GM19035 (cell line): ENCODE measurements around the gene CHCHD3.

ENCODE experiments used
- ATAC-seq: cut with Tn5 transposase; IDR thresholded peaks from one replicate; pipeline ENCODE4 v1.9.1; 2021; ENCODE audit not compliant: unreplicated experiment

Gene CHCHD3

DNA sequence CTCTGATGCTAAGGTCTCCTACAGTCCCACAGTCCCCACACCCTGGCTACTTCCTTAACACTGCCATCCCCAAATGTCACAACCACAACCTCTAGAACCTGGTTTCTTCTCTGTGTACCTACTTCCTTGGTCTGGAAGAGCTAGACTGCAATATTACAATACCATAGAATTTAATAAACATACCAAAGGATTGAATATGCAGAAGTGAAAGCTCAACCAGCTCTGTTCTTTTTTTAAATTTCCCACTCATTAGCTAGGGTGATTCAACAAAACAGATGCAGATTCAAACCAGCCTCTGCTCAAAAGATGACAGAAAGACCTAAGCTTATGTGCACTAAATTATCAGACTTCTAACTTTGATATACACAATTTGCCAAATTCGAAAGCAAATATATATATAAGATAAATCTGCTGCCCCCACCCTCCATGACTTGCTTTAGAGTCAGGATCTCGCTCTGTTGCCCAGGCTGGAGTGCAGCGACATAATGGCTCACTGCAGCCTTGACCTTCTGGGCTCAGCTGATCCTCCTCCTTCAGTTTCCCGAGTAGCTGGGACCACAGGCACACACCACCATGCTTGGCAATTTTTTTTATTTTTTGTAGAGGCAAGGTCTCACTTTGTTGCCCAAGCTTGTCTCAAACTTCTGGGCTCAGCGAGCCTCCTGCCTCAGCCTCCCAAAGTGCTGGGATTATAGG is 212.6 kb downstream of the CHCHD3 start:
- ATAC-seq = no peak

DNA sequence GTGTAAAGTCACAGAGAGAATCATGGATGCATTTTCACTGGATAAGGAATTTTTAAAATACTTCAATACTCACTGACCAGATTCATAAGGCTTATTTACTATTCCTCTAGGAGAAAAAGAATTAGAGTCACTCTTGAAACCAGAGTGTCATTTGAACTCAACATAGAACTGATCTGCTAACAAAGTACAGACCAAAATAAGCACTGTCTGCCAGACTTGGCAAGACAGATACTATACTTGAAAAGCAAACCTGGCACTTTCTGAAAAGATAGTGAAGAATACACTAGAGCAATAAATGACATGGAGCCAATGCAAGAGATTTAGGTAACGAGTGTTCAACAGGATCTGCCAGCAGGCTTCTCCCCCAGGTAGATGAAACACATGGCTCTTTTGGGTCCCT is 215.3 kb downstream of the CHCHD3 start:
- no peak for ATAC-seq

DNA sequence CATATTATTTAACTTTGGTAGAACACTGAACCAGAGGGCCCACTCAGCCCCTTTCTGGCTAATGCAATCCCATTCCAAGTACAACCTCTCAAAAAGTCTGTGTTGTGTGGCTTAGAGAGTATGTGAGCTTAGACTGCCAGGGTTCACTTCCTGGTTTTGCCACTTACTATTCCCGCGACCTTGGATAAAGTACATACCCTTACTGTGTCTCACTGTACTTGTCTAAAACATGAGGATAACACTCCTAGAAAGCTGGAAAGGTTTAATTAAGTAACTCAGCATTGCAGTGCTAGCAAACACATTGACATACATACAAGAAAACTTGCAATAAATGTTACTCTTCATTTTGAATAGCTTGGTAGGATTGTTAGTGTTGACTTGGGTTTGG is 215.8 kb downstream of the CHCHD3 start:
- no peak for ATAC-seq

DNA sequence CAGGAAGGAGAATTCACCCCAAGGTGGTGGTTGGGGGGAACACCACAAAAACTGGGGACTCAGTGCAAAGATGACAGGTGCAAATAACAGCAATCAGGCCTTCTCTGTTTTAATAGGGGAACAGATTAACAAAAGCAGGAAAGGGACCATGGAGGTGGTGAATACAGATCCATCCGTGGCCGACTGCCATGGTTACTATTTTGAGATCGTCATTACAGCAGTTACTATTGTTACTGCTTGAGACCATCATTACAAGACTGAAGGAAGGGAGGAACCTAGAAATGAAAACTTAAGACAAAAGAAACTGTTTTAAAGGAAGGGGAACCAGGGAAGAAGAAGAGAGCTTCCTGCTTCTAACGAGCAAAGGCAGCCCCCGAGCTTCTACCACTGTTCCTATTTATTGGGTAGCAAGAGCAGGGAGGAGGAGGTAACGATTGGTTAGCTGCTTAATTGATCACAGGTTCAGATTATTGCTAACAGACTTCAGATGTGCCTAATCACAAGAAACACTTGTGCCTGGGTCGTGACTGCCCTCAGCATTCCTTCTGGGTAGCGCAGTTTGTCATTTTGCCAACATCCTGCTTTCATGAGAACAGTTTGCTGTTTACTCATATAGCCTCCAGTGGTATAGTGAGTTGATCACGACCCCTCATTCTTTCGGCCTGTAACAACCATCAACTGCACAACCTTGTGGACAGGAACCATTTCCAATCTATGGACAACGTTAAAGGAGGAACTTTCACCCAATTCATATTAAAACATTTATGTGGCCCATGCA is 216.3 kb downstream of the CHCHD3 start:
- ATAC-seq = no peak

DNA sequence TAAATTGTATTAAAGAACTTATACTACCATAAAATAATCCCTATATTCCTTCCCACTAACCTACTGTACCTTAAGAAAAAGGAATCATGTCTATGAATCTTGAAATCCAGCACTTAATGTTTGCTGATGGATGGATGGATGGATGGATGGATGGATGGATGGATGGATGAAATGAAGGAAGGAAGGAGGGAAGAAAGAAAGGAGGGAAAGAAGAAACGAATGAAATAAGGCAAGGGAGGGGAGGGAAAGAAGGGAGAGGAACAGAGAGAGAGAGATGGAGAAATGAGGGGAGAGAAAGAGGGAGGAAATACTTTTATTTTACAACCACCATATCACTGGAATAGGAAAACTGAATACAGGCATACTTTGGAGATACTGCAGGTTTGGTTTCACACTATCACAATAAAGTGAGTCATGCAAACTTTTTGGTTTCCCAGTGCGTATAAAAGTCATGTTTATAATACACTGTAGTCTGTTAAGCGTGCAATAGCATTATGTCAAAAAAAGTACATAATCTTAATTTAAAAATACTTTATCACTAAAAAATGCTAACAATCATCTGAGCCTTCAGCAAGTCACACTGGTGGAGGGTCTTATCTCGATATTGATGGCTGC is 219.8 kb downstream of the CHCHD3 start:
- ATAC-seq = no peak

DNA sequence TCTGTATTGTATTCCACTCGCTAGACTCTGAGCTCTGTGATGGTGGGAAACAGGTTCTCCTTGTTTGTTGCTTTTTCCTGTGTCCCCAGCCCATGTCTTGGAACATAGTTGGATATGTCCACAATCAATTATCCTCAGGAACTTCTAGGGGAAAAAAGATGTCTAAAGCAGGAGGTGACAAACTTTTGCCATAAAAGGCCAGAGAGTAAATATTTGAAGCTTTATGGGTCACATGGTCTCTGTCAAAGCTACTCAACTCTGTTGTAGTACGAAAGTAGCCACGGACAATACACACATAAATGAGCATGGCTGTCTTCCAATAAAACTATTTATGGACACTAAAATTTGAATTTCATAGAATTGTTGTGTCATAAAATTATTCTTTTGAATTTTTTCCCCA is 220.5 kb downstream of the CHCHD3 start:
- no peak for ATAC-seq

DNA sequence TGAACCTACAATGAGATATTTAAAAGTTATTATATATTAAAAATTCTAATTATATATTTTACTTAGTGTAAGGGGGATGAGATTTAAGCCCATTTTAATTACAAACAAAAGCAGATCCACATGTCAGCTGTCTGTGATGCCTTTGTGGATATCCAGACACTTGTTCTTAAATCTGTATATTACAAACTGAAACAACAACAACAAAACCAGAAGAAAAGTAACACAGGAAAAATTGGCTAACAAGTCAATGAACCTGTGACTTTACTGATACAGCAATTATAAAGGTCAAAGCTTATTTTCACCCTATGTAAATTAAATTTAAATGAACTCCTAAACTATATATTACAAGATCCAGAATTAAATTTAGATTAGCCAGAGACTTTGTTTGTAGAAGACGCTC is 222.7 kb downstream of the CHCHD3 start:
- ATAC-seq = no peak

DNA sequence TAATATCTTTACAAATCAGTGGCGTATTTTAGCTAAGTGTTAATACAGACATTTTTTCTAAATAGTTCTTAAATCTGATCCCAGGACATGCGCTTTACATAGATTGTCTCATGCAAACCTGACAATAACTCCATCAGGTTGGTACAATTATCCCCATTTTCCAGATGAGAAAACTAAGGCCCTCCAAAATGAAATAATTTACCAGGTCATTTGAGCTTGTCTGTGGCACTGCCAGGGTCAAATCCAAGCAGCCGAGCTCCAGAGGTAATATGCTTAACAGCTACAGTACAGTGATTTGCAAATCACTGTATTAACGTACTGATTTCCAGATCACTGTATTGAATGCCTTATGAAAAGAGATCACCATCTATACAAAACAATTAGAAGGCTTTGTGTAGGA is 223.1 kb downstream of the CHCHD3 start:
- ATAC-seq = no peak

DNA sequence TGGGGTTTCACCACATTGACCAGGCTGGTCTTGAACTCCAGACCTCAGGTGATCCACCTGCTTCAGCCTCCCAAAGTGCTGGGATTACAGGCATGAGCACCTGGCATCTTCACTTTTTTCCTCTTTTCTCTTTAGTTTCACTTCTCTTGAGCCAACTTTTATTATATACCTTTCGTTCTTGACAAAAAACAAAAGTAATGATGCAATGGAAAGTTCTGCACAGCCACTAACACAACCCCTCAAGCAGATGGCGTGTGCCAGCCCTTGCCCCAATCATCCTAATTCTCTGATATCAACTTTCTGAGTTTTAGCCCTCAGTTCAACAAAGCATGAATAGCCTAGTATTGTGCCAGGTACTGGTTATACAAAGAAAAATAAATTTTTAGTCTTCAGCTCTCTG is 223.6 kb downstream of the CHCHD3 start:
- ATAC-seq = no peak

DNA sequence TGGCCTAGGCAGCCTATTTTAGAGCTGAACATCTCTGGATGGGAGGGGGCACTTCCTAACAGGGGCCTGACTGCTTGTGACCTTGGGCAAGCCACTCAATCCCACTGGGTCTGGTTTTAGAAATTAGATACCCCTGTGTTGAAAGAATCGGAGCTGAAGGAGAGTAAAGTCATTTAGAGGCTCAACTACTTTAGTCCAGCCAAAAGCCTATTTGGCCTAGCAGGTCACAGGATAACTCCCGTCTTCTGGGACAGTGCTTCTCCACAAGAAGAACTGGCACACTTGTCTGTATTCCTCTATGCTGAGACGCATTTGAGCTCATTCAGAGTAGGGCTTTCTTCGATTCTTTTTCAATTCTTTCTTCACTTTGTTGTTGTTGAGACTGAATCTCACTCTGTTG is 224.2 kb downstream of the CHCHD3 start:
- ATAC-seq = no peak

DNA sequence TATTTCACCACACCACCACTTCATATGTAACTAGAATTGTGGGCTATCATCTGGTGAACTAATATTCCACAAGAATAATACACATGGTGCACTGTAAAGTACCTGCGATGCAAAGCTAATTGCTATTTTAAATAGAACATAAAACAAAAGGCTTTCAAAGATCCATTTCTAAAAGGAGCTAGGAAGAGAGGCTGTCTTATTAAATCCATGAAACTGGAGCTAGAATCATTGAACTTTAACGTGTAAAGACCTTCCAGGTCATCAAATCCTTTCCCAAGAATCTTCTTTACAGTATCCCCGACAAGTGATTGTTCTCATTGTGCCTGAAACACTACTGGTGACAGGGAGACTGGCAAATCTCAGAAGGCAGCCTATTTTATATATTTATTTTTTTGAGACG is 224.9 kb downstream of the CHCHD3 start:
- ATAC-seq = no peak

DNA sequence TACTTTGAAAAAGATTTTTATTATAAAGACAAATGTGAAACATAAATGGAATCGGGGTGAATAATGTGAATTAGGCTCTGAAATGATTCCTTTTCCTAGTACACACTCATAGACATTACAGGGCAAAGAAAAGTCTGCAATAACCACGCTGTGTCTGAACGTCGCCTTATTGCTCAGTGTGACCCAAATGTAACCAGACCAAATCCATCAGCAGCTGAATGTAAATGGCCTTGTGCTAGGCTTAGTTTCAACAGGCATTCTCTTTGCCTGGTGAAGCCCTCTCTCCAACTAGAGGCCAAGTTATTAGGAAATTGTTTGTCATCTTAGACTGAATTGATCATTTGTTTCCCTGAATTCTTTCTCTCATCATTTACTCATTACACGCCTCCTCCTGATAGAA is 225.5 kb downstream of the CHCHD3 start:
- ATAC-seq = no peak

DNA sequence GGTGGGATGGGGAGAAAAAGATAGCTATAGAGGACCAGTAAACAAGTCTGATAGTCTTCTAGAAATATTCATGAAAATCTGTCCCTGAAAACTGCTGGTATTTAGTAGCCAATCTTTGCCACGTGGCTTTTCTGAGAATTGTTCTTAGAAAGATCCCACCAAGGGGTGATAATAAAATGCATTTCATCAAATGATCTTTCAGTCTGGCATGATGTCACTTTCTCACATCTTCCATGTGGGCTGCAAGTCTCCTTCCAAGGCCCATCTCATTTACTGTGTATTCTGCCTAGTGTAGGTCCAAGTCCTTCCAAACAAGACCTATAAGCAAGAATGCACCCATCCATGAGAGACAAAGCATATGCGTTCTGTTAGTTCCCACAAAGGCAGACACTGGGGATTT is 226.0 kb downstream of the CHCHD3 start:
- no peak for ATAC-seq

DNA sequence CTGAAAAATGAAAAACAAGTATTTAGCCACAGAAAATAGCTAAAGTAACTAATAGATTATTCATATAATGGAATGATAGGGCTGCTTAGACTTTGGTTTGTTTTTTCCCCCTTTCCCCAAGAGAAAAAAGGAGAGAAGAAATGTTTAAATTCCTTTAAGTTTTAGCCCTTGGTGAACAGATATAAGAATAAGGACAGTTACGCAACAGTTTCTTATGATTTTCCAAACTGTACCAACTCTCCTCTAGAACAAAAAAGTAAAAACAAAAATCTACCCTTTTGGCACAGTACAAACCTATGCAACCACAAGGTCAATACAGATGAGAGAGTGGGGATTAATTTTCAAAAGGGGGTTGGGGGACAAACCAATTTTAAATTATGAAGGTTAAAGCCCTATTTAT is 227.7 kb downstream of the CHCHD3 start:
- no peak for ATAC-seq

DNA sequence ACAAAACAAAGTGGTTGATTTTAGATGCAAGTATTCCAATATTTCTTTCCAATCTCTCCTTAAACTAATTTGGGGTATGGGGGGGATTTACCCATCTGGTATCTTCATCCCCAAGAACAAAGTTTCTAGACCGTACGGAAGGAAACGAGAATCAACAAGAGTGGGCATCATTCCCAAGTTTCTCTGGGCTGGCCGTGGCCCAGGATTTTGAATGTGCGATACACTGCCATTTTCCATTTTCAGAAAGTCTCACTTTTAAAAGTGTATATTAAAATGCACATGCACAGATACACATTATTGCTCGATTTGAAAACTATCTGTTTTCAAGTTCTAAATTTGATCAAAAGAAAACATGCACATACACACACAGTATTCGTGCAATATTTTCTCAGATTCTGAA is 234.5 kb downstream of the CHCHD3 start:
- ATAC-seq = no peak

DNA sequence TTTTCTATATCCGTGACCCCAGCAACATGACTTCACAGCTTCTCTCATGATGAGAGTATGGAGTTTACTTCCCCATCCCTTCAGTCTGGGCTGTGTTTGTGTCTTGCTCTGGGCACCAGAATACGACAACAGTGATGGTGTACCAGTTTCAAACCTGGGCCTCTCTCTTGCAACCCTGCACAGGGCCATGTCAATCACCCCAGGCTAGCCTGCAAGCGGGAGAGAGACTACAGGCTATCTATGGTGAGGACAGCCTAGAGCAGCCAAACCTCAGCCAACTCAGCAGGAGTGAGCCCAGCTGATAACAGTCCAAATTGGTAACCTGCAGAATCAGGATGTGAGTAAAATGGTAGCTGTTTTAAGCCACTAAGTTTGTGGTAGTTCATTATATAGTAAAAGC is 235.8 kb downstream of the CHCHD3 start:
- ATAC-seq = no peak

DNA sequence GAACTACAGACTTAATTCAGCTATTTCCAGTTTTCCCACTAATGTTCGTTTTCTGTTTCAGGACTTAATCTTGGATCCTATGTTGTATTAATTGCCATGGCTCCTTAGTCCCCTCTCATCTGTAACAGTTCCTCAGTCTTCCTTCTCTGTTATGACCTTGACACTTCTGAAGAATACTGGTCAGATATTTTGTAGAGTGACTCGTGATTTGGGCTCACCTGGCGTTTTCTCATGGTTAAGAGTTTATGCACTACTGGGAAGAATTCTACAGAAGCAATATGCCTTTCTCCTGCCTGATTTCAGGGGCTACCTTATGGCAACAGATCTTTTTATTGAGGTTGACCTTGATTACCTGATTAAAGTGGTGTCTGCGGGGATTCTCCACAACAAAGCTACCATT is 239.4 kb downstream of the CHCHD3 start:
- no peak for ATAC-seq

DNA sequence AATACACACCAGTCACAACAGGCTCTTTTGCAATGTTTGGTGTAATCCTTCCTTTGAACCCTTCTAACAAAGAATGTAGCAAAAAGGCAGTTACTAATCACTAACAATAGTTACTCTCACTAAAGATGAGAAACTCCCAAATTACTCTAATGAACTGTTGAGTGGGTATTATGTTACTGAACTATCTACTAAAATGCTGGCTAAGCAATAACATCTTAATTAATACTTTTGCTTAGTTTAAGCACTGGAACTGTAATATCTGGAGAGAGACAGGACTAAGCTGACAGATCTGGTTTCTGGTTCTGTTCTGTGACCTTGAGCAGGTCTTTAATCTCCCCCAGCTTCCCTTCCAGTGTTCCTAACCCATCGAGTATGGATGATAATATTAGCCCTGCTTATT is 241.7 kb downstream of the CHCHD3 start:
- ATAC-seq = no peak

DNA sequence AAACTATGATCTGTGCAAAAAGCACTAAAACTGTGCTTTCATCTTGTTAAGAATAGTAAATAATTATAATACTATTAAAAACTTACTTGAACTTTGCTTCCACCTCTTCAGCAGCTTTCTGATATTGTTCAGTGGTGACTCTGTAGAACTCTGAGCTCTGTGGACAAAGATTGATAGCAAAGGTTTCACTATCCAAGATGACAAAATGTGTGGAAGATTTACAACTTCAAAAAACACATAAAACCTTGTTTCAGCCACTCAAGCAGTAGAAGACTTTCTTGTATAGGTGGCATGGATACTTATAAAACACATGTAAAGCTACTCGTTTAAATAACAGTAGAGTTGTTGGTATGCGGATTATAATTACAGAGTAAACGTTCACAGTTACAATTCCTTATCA is 243.6 kb downstream of the CHCHD3 start:
- no peak for ATAC-seq

DNA sequence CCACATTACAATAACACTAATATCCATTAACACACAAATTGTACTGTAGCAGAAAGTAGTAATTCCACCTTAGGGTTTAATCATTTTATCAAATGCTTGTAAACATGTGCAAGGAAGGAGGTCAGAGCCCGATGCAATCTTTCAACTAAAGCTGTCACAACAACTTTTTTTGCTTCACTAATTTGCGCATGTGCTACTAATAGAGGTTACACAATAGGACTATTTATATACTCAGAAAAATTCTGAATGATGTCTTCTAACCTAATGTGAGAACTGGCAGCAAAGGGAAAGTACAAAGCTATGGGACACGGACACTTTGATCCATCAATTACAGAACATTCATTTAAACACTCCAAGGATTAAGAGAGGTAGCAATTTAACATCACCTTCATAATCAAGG is 244.4 kb downstream of the CHCHD3 start:
- no peak for ATAC-seq

DNA sequence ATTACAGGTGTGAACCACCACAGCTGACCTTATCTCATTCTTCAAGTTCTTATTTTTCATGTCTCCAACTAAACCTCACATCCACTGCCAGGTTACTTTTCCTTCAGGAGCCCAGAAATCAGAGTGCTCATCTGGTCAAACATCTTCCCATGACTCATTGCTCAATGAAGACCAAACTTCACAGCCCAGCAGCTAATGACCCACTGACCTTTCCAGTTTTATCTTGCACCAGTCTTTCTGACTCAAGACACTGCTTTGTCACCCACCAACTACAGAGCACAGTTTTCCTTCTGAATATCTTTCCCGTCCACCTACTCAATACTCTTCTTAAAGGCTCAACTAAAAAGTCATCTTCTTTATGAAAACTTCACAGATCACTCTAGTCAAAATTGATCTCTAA is 245.1 kb downstream of the CHCHD3 start:
- ATAC-seq = no peak

DNA sequence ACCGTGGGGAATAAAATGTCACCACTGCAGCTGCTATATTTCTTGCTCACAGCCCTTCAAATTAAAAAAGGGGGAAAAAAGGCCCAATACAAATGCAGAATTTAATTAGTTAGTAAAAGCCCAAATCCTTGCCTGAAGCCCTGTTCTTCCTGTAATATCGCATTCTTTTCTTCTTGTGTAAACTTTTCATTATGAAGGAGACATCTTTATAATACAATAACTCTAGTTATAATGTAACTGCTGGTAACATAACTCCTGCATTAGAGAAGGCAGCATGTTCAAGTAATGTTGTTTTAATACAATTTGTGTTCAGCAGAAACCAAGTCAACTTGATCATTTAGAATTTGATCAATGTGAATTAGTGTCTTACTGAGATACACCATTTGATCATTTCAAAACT is 250.9 kb downstream of the CHCHD3 start:
- no peak for ATAC-seq
